Right lobe of liver (tissue), 6 donors: ENCODE measurements around the gene ANXA6. TPM values are rescaled to one million over a fixed set of nuclear protein-coding genes. Genes with fewer than 3 reads are reported as not detected.
"Not testable (repeated sequence)": the region's sequence is repeated elsewhere in the genome, so short reads cannot be mapped to it uniquely, and the experiment has no call there.

ENCODE experiments used
- ATAC-seq, 4 donors: fragments of 200-7000 bp; cut with Tn5 transposase; one replicate each; pipeline ENCODE4 v1.9.1; 2020; ENCODE audit warnings: mild to moderate bottlenecking in 4 of 4, moderate library complexity in 4 of 4
- DNase-seq, 3 donors: peaks; one replicate each; pipeline ENCODE4 v3.0.0-alpha.2; 2020
- H3K27ac ChIP-seq, 3 donors: fragments of 200-600 bp; one replicate each; pipeline ENCODE4 v1.8.0; 2022
- H3K27me3 ChIP-seq, 2 donors: fragments of 200-600 bp; one replicate each; pipeline ENCODE4 v1.8.0; 2022
- H3K36me3 ChIP-seq, 4 donors: fragments of 200-600 bp; sonication (generic) in 1 of 4; one replicate each; pipeline versions ENCODE4 v1.5.1 to v1.8.0; 2017 to 2022; ENCODE audit warnings: control low read depth in 1 of 4
- H3K4me1 ChIP-seq, 4 donors: fragments of 200-600 bp; sonication (generic) in 1 of 4; one replicate each; pipeline versions ENCODE4 v1.5.1 to v1.8.0; 2017 to 2022; ENCODE audit warnings: control low read depth in 1 of 4
- H3K4me3 ChIP-seq, 3 donors: fragments of 200-600 bp; one replicate each; pipeline ENCODE4 v1.8.0; 2022
- H3K9me3 ChIP-seq, 4 donors: fragments of 200-600 bp; sonication (generic) in 1 of 4; one replicate each; pipeline versions ENCODE4 v1.5.1 to v1.8.0; 2017 to 2022; ENCODE audit warnings: control low read depth in 1 of 4
- POLR2A ChIP-seq: fragments of 450-650 bp; IDR thresholded peaks from one replicate; pipeline ENCODE4 v1.6.1; 2017; ENCODE audit warnings: antibody characterized with exemption, mild to moderate bottlenecking
- WGBS: methylation state at CpG from one replicate; pipeline ENCODE4 v1.1.6; 2018; ENCODE audit warnings: low coverage, low lambda C conversion rate; ENCODE audit not compliant: insufficient coverage; ENCODE audit errors: missing lambda C conversion rate; 5-methylcytosine and 5-hydroxymethylcytosine counted together
- intact Hi-C, 2 donors: fragments of 100-400 bp; cut with DNase I; formaldehyde crosslinking; loops; one replicate each; pipeline versions ENCODE4 v1.11.2 to v1.14.1; 2022
- total RNA-seq, 6 experiments: library from RNA; depleted of rRNA in 2 of 6; stranded (reverse); fragments of >200 nt in 2 of 6; fragmentation: NEBNext Ultra II Directional in 3 of 6; extraction: Animal tissue kit (Norgen Biotek cat#: 25700) in 3 of 6; gene quantifications; one replicate each; pipeline versions ENCODE4 v1.1.0 to v1.2.4, GENCODE V29; 2016 to 2023
- TF ChIP-seq, protein P1 (sequence below), 4 donors: fragments of 200-600 bp in 3 of 4; fragments of 450-650 bp in 1 of 4; IDR thresholded peaks; one replicate each; pipeline versions ENCODE4 v1.5.1 to v1.8.0; 2016 to 2022; ENCODE audit warnings: antibody characterized with exemption in 4 of 4, mild to moderate bottlenecking in 2 of 4
- donor health status: DM: no; HTN: yes; CAD: no.
- donor health status: DM: no; HTN: no; CAD: no.
- donor health status: DM: no; HTN: no; CAD: no.
- donor health status: DM: no; HTN: yes; CAD: no.
- donor health status: DM: no; HTN: yes; CAD: no.

Gene ANXA6
- total RNA-seq, 6 experiments from 2014 or later, result 143 to 236 (median 165) TPM

DNA sequence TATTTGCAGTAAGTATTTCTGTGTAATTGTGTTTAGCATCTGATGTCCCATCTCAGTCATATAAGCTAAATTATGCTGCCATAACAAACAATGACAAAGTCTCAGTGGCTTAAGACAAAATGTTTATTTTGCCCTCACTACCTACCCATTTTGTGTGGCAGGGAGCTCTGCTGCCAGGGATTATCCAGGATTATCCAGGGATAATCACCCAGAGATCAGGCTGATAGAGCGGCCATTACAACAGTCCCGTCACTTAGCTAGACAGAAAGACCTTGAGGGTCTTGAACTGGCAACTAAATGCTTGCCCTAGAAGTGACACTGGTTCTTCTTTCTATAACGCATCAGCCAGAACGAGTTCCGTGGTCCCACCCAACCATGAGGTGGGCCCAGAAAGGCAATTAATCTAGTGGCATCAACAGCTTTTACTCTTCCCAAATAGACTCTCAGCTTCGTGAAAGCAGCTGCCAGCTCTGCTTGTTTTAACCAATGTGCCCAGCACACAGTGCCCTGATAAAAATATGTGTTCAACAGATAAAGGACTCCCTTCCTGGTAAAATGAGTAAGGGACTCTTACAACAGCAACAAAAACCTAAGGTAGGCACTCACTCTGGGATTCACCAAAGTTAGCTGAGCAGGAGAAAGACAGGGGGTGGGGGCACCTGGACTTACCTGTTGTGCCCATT is 43.5 kb upstream of the ANXA6 start:
- no peak for TF ChIP-seq POLR2A
- TF ChIP-seq, protein P1, sequence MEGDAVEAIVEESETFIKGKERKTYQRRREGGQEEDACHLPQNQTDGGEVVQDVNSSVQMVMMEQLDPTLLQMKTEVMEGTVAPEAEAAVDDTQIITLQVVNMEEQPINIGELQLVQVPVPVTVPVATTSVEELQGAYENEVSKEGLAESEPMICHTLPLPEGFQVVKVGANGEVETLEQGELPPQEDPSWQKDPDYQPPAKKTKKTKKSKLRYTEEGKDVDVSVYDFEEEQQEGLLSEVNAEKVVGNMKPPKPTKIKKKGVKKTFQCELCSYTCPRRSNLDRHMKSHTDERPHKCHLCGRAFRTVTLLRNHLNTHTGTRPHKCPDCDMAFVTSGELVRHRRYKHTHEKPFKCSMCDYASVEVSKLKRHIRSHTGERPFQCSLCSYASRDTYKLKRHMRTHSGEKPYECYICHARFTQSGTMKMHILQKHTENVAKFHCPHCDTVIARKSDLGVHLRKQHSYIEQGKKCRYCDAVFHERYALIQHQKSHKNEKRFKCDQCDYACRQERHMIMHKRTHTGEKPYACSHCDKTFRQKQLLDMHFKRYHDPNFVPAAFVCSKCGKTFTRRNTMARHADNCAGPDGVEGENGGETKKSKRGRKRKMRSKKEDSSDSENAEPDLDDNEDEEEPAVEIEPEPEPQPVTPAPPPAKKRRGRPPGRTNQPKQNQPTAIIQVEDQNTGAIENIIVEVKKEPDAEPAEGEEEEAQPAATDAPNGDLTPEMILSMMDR (IDR thresholded peaks at IDR 0.05), result no peak

DNA sequence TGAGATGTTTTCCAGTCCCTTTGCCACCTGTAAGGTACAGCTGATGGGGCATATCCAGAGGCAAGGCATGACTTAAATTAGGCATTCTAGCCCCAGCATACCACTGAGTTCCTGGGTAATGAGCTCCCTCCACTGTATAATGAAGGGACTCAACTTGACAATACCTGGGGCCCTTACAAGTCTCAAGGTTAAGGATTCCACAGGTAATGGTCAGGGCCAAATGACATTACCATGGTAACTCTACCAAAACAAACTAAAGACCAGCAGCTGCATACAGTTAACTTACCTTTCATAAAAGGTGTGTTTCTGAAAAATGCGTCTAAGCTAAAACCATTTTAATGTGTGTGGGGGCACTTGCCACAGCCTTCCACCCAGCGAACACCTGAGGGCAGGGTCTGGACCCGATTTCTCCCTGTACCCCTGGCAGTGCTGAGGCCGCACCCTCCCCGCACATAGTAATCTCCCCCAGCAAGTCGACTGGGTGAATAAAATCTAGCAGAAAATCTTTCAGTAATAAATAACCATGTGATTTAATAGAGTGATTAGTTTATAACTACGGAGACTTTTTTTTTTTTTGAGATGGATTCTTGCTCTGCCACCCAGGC is 42.1 kb upstream of the ANXA6 start:
- H3K4me1 ChIP-seq, result peaks cover 0 to 12% (median 2%) of the 10 kb centered on the region in 4 donors
- ATAC-seq (no peak), DNase-seq (peak in 1 of 3 donors; percentile 22)
- no peak for TF ChIP-seq POLR2A
- TF ChIP-seq, protein P1 (IDR thresholded peaks at IDR 0.05), result no peak
- H3K9me3 ChIP-seq, result no peaks in the 10 kb centered on the region
- intact Hi-C loops, result no loop called here
- no peaks in the 10 kb centered on the region for H3K27me3 ChIP-seq
- no peak overlapping the region for H3K4me3 ChIP-seq
- H3K27ac ChIP-seq, result no peak overlapping the region
- H3K36me3 ChIP-seq, result peaks cover 0 to 10% (median 0%) of the 10 kb centered on the region in 4 donors
- WGBS, result 84% methylated on average over 6 of the region's 7 CpGs

More for the DNA sequence above, 43.5 kb upstream of the ANXA6 start:
- WGBS, result 40% methylated on average over 1 of the region's 6 CpGs
- H3K4me1 ChIP-seq, result peaks cover 0 to 4% (median under 1%) of the 10 kb centered on the region in 4 donors
- no peaks in the 10 kb centered on the region for H3K27me3 ChIP-seq
- no peak for ATAC-seq
- no peaks in the 10 kb centered on the region for H3K9me3 ChIP-seq
- no peak overlapping the region for H3K4me3 ChIP-seq
- DNase-seq, result peak in 1 of 3 donors; percentile 15
- intact Hi-C loops, result no loop called here
- H3K27ac ChIP-seq, result no peak overlapping the region
- peaks cover 0 to 10% (median 0%) of the 10 kb centered on the region in 4 donors for H3K36me3 ChIP-seq

DNA sequence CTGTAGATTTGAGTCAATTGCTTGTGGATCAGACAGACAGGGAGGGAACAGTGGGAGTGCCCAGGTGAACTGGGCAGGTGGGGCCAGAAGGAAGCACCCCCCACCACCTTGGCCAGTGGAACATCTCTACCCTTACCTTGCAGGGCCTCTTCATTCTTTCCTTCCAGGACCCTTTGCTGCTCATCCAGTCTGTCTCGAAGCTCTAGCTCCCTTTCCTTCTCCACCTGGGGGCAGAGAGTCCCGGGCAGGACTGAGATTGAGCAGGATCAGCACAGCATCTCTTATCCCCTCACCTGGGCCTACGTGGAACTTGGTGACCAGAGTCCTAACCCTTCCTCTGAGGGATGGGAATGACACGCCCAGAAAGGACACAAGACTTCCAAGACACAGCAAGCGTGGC is 41.3 kb upstream of the ANXA6 start:
- Histone ChIP-seq H3K36me3 (peaks cover 0 to 10% (median 0%) of the 10 kb centered on the region in 4 donors), H3K4me1 (peaks cover 0 to 12% (median 2%) of the 10 kb centered on the region in 4 donors), H3K9me3 (no peaks in the 10 kb centered on the region), H3K27me3 (no peaks in the 10 kb centered on the region), H3K27ac (no peak overlapping the region), H3K4me3 (no peak overlapping the region)
- TF ChIP-seq, protein P1 (IDR thresholded peaks at IDR 0.05), result no peak
- no peak for TF ChIP-seq POLR2A
- DNase-seq, result peak in 1 of 3 donors; percentile 39
- intact Hi-C loops, result no loop called here
- no CpG with 5 or more reads among the region's 5 CpGs for WGBS
- no peak for ATAC-seq

DNA sequence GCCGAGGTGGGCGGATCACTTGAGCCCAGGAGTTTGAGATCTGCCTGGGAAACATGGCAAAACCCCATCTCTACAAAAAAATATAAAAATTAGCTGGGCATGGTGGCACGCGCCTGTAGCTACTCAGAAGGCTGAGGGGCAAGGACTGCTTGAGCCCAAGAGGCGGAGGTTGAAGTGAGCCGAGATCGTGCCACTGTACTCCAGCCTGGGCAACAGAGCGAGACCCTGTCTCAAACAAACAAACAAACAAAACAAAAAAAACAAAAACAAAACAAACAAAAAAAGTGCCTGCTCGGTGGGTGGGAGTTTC is 39.7 kb upstream of the ANXA6 start:
- H3K27ac ChIP-seq, H3K4me3 ChIP-seq, DNase-seq, H3K9me3 ChIP-seq, H3K27me3 ChIP-seq, intact Hi-C loops, ATAC-seq: not testable (repeated sequence)
- H3K4me1 ChIP-seq, result peaks cover 0 to 12% (median 2%) of the 10 kb centered on the region in 4 donors
- WGBS, result 94% methylated on average over 5 of the region's 9 CpGs
- H3K36me3 ChIP-seq, result peaks cover 0 to 10% (median 0%) of the 10 kb centered on the region in 4 donors
